Neural crest cell (in vitro differentiated cells): ENCODE measurements around the gene IFI27. TPM values are rescaled to one million over a fixed set of nuclear protein-coding genes. Genes with fewer than 3 reads are reported as not detected.

ENCODE experiments used
- DNase-seq: peaks from one replicate; pipeline ENCODE4 v3.0.0; 2021; ENCODE audit warnings: low read depth, mixed read lengths, low spot score
- H3K27ac Mint-ChIP-seq: one replicate; pipeline ENCODE4 v1.8.0; 2021; ENCODE audit warnings: mild to moderate bottlenecking, mixed read lengths; ENCODE audit not compliant: unreplicated experiment
- H3K27me3 Mint-ChIP-seq: 2 replicates; pipeline ENCODE4 v1.8.0; 2021; ENCODE audit warnings: low read depth, mild to moderate bottlenecking, mixed read lengths
- H3K36me3 Mint-ChIP-seq: 2 replicates; pipeline ENCODE4 v1.8.0; 2021; ENCODE audit warnings: low read depth, mild to moderate bottlenecking, mixed read lengths
- H3K4me1 Mint-ChIP-seq: 2 replicates; pipeline ENCODE4 v1.8.0; 2021; ENCODE audit warnings: mixed read lengths
- H3K4me3 Mint-ChIP-seq: one replicate; pipeline ENCODE4 v1.8.0; 2021; ENCODE audit warnings: mild to moderate bottlenecking, mixed read lengths
- H3K9me3 Mint-ChIP-seq: 2 replicates; pipeline ENCODE4 v1.8.0; 2021; ENCODE audit warnings: mixed read lengths
- total RNA-seq: library from RNA; stranded (reverse); gene quantifications from 2 replicates; pipeline ENCODE4 v1.2.1, GENCODE V29; 2021
- TF ChIP-seq, protein P1 (sequence below): fragments of 200-600 bp; sonication (generic); conservative IDR thresholded peaks from 2 replicates; pipeline ENCODE4 v1.5.0; 2021; ENCODE audit warnings: antibody characterized with exemption, mild to moderate bottlenecking

IFI27 gene
- total RNA-seq, 1 donor from 2014 or later = 9.5 TPM

DNA sequence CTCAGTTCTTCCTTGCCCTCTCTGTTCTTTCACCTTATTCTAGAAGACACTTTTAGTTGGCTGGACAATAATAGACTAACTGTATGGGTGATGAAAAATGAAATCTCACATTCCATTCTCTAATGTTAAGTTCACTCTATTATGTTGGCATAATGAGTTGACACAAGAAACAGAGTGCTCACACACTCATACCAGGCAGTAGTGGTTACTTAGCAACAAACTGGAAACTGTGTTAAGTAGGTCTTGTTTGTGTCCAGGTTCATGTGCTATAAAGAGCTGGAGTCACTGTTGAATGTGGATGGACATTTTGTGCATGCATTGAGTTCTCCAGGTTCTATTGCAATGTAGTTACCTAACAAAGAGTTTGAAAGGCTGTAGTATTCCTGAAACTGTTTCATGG lies 46.7 kb downstream of the IFI27 start:
- TF ChIP-seq, protein P1, sequence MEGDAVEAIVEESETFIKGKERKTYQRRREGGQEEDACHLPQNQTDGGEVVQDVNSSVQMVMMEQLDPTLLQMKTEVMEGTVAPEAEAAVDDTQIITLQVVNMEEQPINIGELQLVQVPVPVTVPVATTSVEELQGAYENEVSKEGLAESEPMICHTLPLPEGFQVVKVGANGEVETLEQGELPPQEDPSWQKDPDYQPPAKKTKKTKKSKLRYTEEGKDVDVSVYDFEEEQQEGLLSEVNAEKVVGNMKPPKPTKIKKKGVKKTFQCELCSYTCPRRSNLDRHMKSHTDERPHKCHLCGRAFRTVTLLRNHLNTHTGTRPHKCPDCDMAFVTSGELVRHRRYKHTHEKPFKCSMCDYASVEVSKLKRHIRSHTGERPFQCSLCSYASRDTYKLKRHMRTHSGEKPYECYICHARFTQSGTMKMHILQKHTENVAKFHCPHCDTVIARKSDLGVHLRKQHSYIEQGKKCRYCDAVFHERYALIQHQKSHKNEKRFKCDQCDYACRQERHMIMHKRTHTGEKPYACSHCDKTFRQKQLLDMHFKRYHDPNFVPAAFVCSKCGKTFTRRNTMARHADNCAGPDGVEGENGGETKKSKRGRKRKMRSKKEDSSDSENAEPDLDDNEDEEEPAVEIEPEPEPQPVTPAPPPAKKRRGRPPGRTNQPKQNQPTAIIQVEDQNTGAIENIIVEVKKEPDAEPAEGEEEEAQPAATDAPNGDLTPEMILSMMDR = no peak
- no peak for DNase-seq
- H3K4me1 Mint-ChIP-seq = peaks cover 3% of the 10 kb centered on the region
- H3K36me3 Mint-ChIP-seq = no peaks in the 10 kb centered on the region
- peaks cover 22% of the 10 kb centered on the region for H3K27me3 Mint-ChIP-seq
- no peak overlapping the region for H3K27ac Mint-ChIP-seq
- H3K9me3 Mint-ChIP-seq = peaks cover 6% of the 10 kb centered on the region
- no peak overlapping the region for H3K4me3 Mint-ChIP-seq

- H3K27ac Mint-ChIP-seq = no peak overlapping the region
- H3K4me3 Mint-ChIP-seq = no peak overlapping the region
- DNase-seq = no peak
- H3K36me3 Mint-ChIP-seq = no peaks in the 10 kb centered on the region
- TF ChIP-seq, protein P1 = no peak
- H3K27me3 Mint-ChIP-seq = peaks cover 15% of the 10 kb centered on the region
- H3K9me3 Mint-ChIP-seq = peaks cover 6% of the 10 kb centered on the region
- H3K4me1 Mint-ChIP-seq = peaks cover 3% of the 10 kb centered on the region
These were observed 47.8 kb downstream of the IFI27 start for GRCh38 chr14:94158239-94158883.

DNA sequence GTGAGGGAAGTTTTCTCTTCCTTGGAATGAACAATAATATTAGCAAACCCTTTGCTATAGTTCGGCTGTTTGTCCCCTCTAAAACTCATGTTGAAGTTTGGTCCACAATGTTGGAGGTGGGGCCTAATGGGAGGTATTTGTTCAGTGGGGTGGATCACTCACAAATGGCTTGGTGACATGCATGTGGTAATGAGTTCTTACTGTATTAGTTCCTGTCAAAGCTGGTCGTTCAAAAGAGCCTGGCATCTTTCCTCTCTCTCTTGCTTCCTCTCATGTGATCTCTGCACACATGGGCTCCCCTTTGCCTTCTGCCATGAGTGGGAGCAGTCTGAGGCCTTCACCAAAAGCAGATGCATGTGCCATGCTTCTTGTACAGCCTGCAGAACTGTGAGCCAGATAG lies 50.5 kb downstream of the IFI27 start:
- DNase-seq = no peak
- H3K27ac Mint-ChIP-seq = no peak overlapping the region
- TF ChIP-seq, protein P1 = no peak
- H3K9me3 Mint-ChIP-seq = peaks cover 2% of the 10 kb centered on the region
- H3K27me3 Mint-ChIP-seq = peaks cover 29% of the 10 kb centered on the region
- H3K4me1 Mint-ChIP-seq = peaks cover 14% of the 10 kb centered on the region
- no peaks in the 10 kb centered on the region for H3K36me3 Mint-ChIP-seq
- H3K4me3 Mint-ChIP-seq = no peak overlapping the region

DNA sequence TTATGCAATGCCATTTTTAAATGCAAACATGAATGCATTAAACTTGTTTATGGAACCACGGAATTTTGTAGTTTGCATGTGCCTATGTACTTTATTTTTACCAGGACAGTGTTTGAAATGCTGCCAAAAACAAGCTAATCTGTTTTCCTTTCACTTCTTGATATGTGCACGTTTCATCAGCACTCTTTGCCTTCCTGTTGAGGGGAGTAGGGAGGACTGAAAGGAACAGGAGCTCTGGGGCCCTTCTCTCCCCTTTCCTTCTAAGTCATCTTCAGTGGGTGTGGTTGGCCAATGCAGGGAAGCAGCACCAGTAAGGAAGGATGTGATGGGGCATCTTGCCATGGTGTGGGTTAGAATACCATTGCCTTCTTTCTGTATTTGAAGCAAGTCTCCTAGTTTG lies 51.4 kb downstream of the IFI27 start:
- peaks cover 2% of the 10 kb centered on the region for H3K9me3 Mint-ChIP-seq
- H3K36me3 Mint-ChIP-seq = no peaks in the 10 kb centered on the region
- peaks cover 32% of the 10 kb centered on the region for H3K27me3 Mint-ChIP-seq
- no peak overlapping the region for H3K27ac Mint-ChIP-seq
- no peak overlapping the region for H3K4me3 Mint-ChIP-seq
- H3K4me1 Mint-ChIP-seq = peaks cover 14% of the 10 kb centered on the region
- no peak for DNase-seq
- TF ChIP-seq, protein P1 = no peak

- Mint-ChIP-seq H3K9me3 (no peaks in the 10 kb centered on the region), H3K36me3 (no peaks in the 10 kb centered on the region), H3K27me3 (peaks cover 30% of the 10 kb centered on the region), H3K4me3 (no peak overlapping the region), H3K4me1 (peaks cover 11% of the 10 kb centered on the region), H3K27ac (no peak overlapping the region)
- TF ChIP-seq, protein P1 = no peak
- no peak for DNase-seq
These were observed 51.9 kb downstream of the IFI27 start for GRCh38 chr14:94162466-94162865.
